Measurements from ENCODE around the gene TMEM164.

- no peak for TF ChIP-seq SP1 (IDR thresholded peaks at IDR 0.05)
- no peak for TF ChIP-seq FOXM1 (IDR thresholded peaks at IDR 0.05; ENCODE audit: borderline replicate concordance)
- no peak for TF ChIP-seq ZNF384 (IDR thresholded peaks at IDR 0.05)
- no peak for TF ChIP-seq TARDBP (IDR thresholded peaks at IDR 0.05)
- TF ChIP-seq SUZ12 (IDR thresholded peaks at IDR 0.05) = no peak
- TF ChIP-seq BHLHE40 (IDR thresholded peaks at IDR 0.05; ENCODE audit: borderline replicate concordance) = no peak
- TF ChIP-seq LEF1 (IDR thresholded peaks at IDR 0.05; ENCODE audit: borderline replicate concordance) = no peak
- no peak for TF ChIP-seq FOXA1 (IDR thresholded peaks at IDR 0.05)
- TF ChIP-seq L3MBTL2 (conservative IDR thresholded peaks at IDR 0.05) = no peak
- no peak for TF ChIP-seq PKNOX1 (IDR thresholded peaks at IDR 0.05)
- no peak for TF ChIP-seq NFRKB (IDR thresholded peaks at IDR 0.05)
- no peak for TF ChIP-seq ARNT (IDR thresholded peaks at IDR 0.05)
- no peak for TF ChIP-seq FOXK2 (IDR thresholded peaks at IDR 0.05)
Measured at GRCh38 chrX:110125446-110126162, 122.7 kb downstream of the TMEM164 start.

Data from HEK293T (cell line).